Mucosa of stomach (tissue), 1 donor: ENCODE measurements around the gene GALK2.

Source experiments
- H3K27me3 ChIP-seq: one replicate; pipeline ENCODE4 v1.7.0; 2013; ENCODE audit warnings: mild to moderate bottlenecking, low read length; ENCODE audit not compliant: control insufficient read depth, insufficient read depth
- H3K36me3 ChIP-seq: one replicate; pipeline ENCODE4 v1.7.0; 2013; ENCODE audit warnings: low read length; ENCODE audit not compliant: control insufficient read depth, insufficient read depth
- H3K4me1 ChIP-seq: one replicate; pipeline ENCODE4 v1.7.0; 2013; ENCODE audit warnings: mild to moderate bottlenecking, low read length; ENCODE audit not compliant: control insufficient read depth, insufficient read depth
- H3K4me3 ChIP-seq: one replicate; pipeline ENCODE4 v1.7.0; 2013; ENCODE audit warnings: low read length
- H3K9ac ChIP-seq: one replicate; pipeline ENCODE4 v1.7.0; 2013; ENCODE audit warnings: mild to moderate bottlenecking, low read length, moderate library complexity
- H3K9me3 ChIP-seq: one replicate; pipeline ENCODE4 v1.7.0; 2013; ENCODE audit warnings: mild to moderate bottlenecking, low read length, moderate library complexity; ENCODE audit not compliant: control insufficient read depth
- donor health status: Pancreatic carcinoma.

Gene GALK2

DNA sequence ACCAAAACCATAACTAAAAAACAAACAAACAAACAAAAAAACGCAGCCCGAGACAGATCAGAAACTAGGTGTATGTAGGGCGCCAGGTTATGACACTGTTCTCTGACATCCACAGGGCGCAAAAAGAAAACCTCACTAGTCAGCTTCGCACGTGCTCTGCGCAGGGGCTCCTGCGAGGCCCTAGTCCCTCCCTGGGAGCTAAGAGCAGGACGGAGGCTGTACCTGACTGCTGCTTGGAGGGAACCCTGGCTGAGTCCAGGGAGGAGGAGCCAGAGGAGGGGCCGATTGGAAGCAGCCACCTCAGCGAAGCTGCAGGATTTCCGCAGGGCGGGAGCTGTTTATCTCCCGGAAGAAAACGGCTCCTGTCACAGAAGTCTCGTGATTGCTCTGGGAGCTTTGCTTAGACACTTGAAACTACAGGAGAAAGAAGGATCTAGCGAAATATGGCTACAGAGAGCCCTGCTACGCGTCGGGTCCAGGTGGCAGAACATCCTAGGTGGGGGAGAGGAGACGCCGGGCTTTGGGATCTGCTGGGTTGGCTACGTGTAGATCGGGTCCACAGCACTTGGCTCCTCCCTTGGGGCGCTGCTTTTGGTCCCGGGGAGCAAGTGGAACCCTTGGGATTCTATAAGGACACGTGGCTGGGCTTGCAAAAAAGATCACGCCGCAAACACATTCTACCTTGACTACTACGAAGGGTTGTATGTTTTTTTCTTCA is at the start of gene GALK2:
GALK2 (plus strand) TSS at position 368 of the 718 bp plus-strand sequence; CDS start at position 444, 76 bp downstream.
- no peaks in the 10 kb centered on the region for H3K9me3 ChIP-seq
- peaks cover 7% of the 10 kb centered on the region for H3K4me1 ChIP-seq
- H3K9ac ChIP-seq: peak within 1 kb of the TSS; percentile 83
- peak within 1 kb of the TSS; percentile 42 for H3K4me3 ChIP-seq
- no peaks in the 10 kb centered on the region for H3K27me3 ChIP-seq
- H3K36me3 ChIP-seq: no peaks in the 10 kb centered on the region

DNA sequence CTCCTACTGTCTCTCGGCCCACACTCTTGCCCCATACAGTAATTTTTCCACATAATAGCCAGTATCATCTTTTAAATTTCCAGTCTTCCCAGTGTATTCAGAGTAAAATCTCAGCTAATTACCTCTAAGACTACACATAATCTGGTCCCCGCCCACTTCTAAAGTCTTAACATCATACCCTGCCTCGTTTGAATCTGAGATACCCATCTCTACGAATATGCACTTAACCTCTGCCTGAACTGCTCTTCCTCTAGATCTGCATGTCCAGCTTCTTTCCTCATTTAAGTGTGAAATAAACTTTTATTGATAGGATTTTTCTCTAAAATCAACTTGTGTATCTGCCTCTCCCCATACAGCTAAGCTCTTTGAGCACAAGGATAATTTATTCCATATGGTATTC is 49.2 kb upstream of the GALK2 start:
- Histone ChIP-seq H3K9me3 (no peaks in the 10 kb centered on the region), H3K4me3 (no peak overlapping the region), H3K4me1 (no peaks in the 10 kb centered on the region), H3K36me3 (no peaks in the 10 kb centered on the region), H3K27me3 (no peaks in the 10 kb centered on the region), H3K9ac (no peak overlapping the region)

DNA sequence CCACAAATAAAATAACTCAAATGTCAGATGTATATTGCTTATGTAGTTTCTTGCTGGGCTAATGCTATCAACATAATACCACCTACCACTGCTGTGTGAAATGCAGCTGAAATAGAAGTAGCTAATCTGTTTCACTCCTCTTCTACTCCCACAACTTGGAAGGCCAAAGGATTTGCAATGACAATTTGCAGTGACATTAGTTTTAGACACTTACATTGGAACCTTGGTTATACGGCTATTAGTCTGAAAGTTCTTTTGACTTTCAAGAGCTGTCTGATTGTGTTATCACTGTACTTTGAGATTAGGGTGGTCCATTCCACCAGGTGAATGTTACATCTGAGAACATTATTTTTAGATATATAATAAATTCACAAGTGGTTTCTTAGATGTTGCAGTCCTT is 48.1 kb upstream of the GALK2 start:
- Histone ChIP-seq H3K4me3 (no peak overlapping the region), H3K9me3 (no peaks in the 10 kb centered on the region), H3K9ac (no peak overlapping the region), H3K27me3 (no peaks in the 10 kb centered on the region), H3K4me1 (no peaks in the 10 kb centered on the region), H3K36me3 (no peaks in the 10 kb centered on the region)

DNA sequence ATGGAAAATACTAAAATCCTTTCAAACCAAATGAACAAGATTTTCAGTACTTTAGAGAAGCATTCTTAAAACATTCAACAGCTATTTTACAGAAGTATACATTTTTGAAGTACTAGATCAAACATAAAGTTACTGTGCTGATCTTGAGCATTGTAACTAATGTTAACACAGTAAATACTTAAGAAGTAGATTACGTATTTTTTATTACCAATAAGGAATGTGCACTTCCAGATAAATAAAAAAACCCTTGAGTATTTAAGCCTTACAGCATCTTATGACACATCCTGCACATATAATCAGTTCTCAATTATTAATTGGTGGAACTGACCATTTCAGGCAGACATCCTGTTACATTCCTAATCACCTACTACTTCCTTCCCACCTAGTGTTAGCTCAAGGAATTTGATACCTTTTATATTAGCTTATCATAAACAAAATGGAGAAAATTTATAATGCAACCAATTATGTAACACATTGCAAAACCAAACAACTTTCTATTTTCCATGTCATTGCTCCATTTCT is 47.4 kb upstream of the GALK2 start:
- no peaks in the 10 kb centered on the region for H3K4me1 ChIP-seq
- no peaks in the 10 kb centered on the region for H3K9me3 ChIP-seq
- no peak overlapping the region for H3K4me3 ChIP-seq
- no peaks in the 10 kb centered on the region for H3K36me3 ChIP-seq
- no peak overlapping the region for H3K9ac ChIP-seq
- no peaks in the 10 kb centered on the region for H3K27me3 ChIP-seq

DNA sequence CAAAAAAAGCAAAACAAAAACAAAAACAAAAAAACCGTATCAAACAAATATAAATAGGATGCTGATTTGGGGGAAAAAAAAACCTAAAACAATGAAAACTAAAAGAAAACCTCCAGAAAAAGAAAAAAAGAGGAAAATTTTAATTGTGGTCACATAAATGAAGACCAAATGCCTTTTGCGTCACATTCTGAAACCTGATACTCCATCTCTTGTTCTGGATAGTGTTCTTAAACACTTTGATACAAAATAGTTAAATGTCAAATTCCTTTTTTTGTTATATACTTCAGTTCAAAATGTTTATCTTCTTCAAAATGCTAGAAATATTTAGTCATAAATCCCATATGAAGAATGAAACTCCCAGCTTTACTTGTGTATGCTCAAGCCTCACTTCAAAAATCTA is 45.7 kb upstream of the GALK2 start:
- no peak overlapping the region for H3K4me3 ChIP-seq
- no peaks in the 10 kb centered on the region for H3K4me1 ChIP-seq
- no peaks in the 10 kb centered on the region for H3K27me3 ChIP-seq
- no peak overlapping the region for H3K9ac ChIP-seq
- H3K36me3 ChIP-seq: no peaks in the 10 kb centered on the region
- H3K9me3 ChIP-seq: no peaks in the 10 kb centered on the region

DNA sequence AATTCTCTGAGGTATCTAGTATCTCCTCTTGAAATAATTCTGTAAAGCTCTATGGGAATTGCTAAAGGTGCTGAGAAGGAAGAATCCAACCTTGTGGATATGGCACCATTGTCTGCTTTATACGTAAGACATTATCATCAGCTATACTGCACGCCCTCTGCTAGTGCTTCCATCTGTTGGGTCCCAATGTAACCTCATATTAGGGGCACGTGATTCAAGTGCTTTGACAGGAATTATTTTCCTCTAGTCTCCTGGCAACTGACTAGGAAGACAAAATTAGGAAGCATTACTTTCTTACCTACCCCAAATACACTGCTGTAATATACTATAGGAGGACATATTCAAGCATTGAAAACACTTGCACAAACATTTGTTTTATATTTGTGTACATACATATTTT is 38.6 kb upstream of the GALK2 start:
- H3K4me1 ChIP-seq: no peaks in the 10 kb centered on the region
- no peak overlapping the region for H3K4me3 ChIP-seq
- no peak overlapping the region for H3K9ac ChIP-seq
- no peaks in the 10 kb centered on the region for H3K9me3 ChIP-seq
- H3K36me3 ChIP-seq: no peaks in the 10 kb centered on the region
- no peaks in the 10 kb centered on the region for H3K27me3 ChIP-seq

DNA sequence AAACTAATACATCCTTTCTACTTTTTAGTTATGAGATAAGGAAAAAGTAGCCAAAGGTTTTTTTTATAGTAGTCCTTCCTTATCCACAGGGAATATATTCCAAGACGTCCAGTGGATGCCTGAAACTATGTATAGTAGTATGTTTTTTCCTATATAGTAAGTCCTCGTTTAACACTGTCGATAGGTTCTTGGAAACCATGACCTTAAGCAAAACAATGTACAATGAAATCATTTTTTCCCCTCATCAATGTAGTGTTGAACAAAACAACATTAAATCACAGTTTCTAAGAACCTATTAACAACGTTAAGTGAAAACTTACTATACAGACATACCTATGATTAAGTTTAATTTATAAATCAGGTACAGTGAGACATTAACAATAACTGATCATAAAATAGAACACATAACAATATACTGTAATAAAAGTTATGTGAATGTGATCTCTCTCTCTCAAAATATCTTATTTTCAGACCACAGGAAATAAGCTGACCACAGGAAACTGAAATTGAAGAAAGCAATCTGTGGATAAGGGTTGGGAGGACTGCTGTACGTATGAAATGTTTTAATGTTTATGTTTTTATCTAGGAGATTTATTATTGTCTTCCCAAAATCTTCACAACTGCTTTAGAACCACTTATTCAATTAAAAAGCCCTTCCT is 35.2 kb upstream of the GALK2 start:
- no peaks in the 10 kb centered on the region for H3K4me1 ChIP-seq
- H3K27me3 ChIP-seq: no peaks in the 10 kb centered on the region
- no peaks in the 10 kb centered on the region for H3K9me3 ChIP-seq
- no peak overlapping the region for H3K9ac ChIP-seq
- H3K4me3 ChIP-seq: no peak overlapping the region
- H3K36me3 ChIP-seq: no peaks in the 10 kb centered on the region

DNA sequence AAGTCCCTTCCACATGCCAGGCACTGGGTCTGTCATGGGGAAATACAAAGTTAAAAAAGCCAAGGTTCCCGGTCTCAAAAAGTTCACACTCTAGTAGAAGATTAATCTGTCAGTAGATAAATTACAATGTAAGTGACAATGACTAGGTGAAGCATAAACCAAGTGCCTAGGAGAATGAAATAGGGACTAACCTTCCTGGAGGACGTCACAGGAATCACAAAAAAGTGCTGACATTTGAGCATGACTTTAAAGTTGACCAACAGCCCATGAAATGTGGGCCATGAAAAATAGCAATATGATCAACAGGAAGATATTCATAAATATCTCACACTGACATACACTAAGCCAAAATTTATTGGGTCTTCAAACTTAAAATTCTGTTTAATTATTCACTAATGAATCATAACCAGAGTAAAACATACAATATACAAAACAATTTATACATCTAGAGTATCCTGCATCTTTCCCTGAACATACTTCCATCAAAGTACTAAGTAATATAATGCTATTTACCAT is 34.6 kb upstream of the GALK2 start:
- Histone ChIP-seq H3K4me1 (no peaks in the 10 kb centered on the region), H3K27me3 (no peaks in the 10 kb centered on the region), H3K9ac (no peak overlapping the region), H3K9me3 (no peaks in the 10 kb centered on the region), H3K36me3 (peaks cover 3% of the 10 kb centered on the region), H3K4me3 (no peak overlapping the region)

DNA sequence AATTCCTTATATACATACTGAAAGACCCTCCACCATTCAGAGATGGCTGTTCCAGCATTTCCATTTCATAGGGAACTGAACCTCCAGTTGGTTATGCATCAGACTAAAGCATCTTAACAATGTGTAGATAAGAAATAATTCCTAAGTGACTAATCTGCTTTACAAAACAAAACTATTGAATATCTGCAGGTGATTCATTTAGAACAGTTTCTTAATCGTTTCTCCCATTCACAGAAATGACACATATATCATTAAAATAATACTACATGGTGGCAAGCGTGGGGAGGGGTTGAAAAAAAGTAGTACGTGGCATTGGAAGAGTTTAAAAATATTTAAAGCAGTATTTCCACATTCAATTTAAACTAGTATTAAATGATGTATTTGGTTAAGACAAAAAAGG is 34.1 kb upstream of the GALK2 start:
- H3K9ac ChIP-seq: no peak overlapping the region
- H3K9me3 ChIP-seq: no peaks in the 10 kb centered on the region
- peaks cover 4% of the 10 kb centered on the region for H3K36me3 ChIP-seq
- H3K27me3 ChIP-seq: no peaks in the 10 kb centered on the region
- no peaks in the 10 kb centered on the region for H3K4me1 ChIP-seq
- H3K4me3 ChIP-seq: no peak overlapping the region

DNA sequence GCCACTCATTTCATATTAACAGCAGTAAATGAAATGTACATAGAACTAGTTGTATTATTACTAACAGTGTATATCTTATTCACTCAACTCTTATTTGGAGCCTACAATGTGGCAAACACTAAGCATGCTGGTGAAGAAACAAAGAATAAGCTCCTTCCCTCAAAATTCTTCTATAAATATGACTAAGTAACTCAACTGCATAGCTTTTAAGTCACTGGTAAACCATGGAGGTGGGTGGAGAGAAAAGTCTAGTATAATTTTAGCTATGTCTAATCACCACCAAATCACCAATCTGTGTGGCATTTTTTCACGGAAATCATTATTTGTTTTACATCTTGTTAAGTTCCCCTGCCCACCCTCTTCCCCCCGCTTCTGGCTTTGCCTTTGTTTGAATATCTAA is 32.2 kb upstream of the GALK2 start:
- Histone ChIP-seq H3K9ac (no peak overlapping the region), H3K27me3 (no peaks in the 10 kb centered on the region), H3K4me1 (no peaks in the 10 kb centered on the region), H3K4me3 (no peak overlapping the region), H3K36me3 (peaks cover 4% of the 10 kb centered on the region), H3K9me3 (no peaks in the 10 kb centered on the region)

DNA sequence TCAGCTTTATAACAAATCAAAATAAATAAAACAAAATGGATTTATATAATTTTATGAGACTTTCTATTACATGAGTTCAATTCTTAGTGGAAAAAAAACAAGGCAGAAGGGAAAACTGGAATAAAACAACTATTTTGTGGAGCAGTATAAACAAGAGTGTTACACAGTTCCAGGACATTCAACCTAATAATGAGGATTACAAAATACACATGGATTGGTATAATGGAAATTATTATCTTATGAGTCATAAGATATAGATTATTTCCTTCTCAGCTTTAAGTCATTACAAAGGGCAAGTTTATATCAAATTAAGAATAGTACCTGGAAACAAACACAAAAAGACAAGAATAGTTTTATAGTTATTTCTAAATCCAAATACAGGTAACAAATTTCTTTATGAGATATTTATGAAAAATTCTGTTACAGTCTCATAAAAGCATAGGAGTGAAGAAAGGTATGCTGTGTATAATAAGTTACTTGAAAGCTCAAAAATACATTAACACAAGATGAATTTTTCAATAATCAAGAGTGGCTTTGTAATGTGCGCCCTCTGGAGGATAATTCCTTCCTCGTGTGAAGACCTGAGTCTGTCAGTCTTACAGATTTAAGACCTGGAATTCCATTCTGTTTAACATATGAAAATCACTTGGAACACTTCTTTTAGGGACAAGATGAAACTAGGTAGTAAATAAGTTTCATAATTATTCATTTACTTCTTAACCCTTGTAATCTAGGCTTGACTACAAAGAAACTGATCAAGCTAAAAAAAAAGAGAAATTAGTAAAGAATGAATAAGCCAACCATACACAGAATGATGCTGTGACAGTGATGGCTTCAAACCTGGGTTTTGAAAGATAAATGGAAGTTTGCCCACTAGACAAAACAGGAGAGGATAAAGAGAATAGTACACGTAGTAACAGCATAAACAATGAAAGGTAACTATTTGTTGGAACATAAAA is 24.1 kb upstream of the GALK2 start:
- no peak overlapping the region for H3K9ac ChIP-seq
- H3K4me3 ChIP-seq: no peak overlapping the region
- no peaks in the 10 kb centered on the region for H3K27me3 ChIP-seq
- H3K9me3 ChIP-seq: no peaks in the 10 kb centered on the region
- no peaks in the 10 kb centered on the region for H3K4me1 ChIP-seq
- no peaks in the 10 kb centered on the region for H3K36me3 ChIP-seq
